Smooth muscle cell (in vitro differentiated cells): Measurements from ENCODE around the gene EPS8. TPM values are rescaled to one million over a fixed set of nuclear protein-coding genes. Genes with fewer than 3 reads are reported as not detected.

Source experiments
- DNase-seq: peaks from one replicate; lab custom pipeline; 2025; ENCODE audit not compliant: unreplicated experiment; lab: John Stamatoyannopoulos, UW
- H2AFZ ChIP-seq: fragments of 200-600 bp; sonication (generic); 2 replicates; pipeline ENCODE4 v1.6.0; 2016; ENCODE audit warnings: antibody characterized with exemption, low read depth, mild to moderate bottlenecking
- H3F3A ChIP-seq: fragments of 200-600 bp; sonication (generic); 2 replicates; pipeline ENCODE4 v1.6.0; 2017; ENCODE audit warnings: antibody characterized with exemption, low read depth
- H3K27ac ChIP-seq: fragments of 200-600 bp; sonication (generic); 2 replicates; pipeline ENCODE4 v1.5.1; 2016; ENCODE audit warnings: low read depth, mild to moderate bottlenecking
- H3K27me3 ChIP-seq: fragments of 200-600 bp; sonication (generic); 2 replicates; pipeline ENCODE4 v1.6.1; 2016; ENCODE audit warnings: low read depth, mild to moderate bottlenecking
- H3K36me3 ChIP-seq: fragments of 200-600 bp; sonication (generic); 2 replicates; pipeline ENCODE4 v1.5.1; 2016; ENCODE audit warnings: low read depth
- H3K4me1 ChIP-seq: fragments of 200-600 bp; sonication (generic); 2 replicates; pipeline ENCODE4 v1.5.1; 2016; ENCODE audit warnings: low read depth
- H3K4me2 ChIP-seq: fragments of 200-600 bp; sonication (generic); 2 replicates; pipeline ENCODE4 v1.6.0; 2016; ENCODE audit warnings: mild to moderate bottlenecking
- H3K4me3 ChIP-seq: fragments of 200-600 bp; sonication (generic); 2 replicates; pipeline ENCODE4 v1.5.1; 2016; ENCODE audit warnings: mild to moderate bottlenecking
- H3K79me2 ChIP-seq: fragments of 200-600 bp; sonication (generic); 2 replicates; pipeline ENCODE4 v1.6.0; 2016; ENCODE audit warnings: low read depth, mild to moderate bottlenecking
- H3K9ac ChIP-seq: fragments of 200-600 bp; sonication (generic); 2 replicates; pipeline ENCODE4 v1.6.0; 2016; ENCODE audit warnings: low read depth
- H3K9me3 ChIP-seq: fragments of 200-600 bp; sonication (generic); replicated peaks from 2 replicates; pipeline ENCODE4 v1.5.1; 2016; ENCODE audit warnings: low read depth
- H4K20me1 ChIP-seq: fragments of 200-600 bp; sonication (generic); 2 replicates; pipeline ENCODE4 v1.6.0; 2016; ENCODE audit warnings: low read depth
- WGBS: methylation state at CpG from one replicate; pipeline ENCODE4 v1.1.7; 2016; ENCODE audit warnings: low lambda C conversion rate; 5-methylcytosine and 5-hydroxymethylcytosine counted together
- polyA plus RNA-seq: library from polyadenylated mRNA; unstranded; fragments of >200 nt; fragmentation: Nextera tagmentation; extraction: Ambion mirVana; gene quantifications from 2 replicates; pipeline ENCODE4 v1.2.1, GENCODE V29; 2016
- total RNA-seq: library from RNA; depleted of rRNA; stranded (reverse); fragments of >200 nt; gene quantifications from 2 replicates; pipeline ENCODE4 v1.2.3, GENCODE V29; 2014
- TF ChIP-seq, protein P1 (sequence below): fragments of 200-600 bp; sonication (generic); IDR thresholded peaks from 2 replicates; pipeline ENCODE4 v1.5.1; 2017; ENCODE audit warnings: borderline replicate concordance, mild to moderate bottlenecking, antibody characterized with exemption; ENCODE audit not compliant: insufficient read depth, poor library complexity, severe bottlenecking

Gene EPS8
- total RNA-seq (44.1 and 68.3 TPM in 2 replicates), polyA plus RNA-seq (22.9 and 27.5 TPM in 2 replicates)

DNA sequence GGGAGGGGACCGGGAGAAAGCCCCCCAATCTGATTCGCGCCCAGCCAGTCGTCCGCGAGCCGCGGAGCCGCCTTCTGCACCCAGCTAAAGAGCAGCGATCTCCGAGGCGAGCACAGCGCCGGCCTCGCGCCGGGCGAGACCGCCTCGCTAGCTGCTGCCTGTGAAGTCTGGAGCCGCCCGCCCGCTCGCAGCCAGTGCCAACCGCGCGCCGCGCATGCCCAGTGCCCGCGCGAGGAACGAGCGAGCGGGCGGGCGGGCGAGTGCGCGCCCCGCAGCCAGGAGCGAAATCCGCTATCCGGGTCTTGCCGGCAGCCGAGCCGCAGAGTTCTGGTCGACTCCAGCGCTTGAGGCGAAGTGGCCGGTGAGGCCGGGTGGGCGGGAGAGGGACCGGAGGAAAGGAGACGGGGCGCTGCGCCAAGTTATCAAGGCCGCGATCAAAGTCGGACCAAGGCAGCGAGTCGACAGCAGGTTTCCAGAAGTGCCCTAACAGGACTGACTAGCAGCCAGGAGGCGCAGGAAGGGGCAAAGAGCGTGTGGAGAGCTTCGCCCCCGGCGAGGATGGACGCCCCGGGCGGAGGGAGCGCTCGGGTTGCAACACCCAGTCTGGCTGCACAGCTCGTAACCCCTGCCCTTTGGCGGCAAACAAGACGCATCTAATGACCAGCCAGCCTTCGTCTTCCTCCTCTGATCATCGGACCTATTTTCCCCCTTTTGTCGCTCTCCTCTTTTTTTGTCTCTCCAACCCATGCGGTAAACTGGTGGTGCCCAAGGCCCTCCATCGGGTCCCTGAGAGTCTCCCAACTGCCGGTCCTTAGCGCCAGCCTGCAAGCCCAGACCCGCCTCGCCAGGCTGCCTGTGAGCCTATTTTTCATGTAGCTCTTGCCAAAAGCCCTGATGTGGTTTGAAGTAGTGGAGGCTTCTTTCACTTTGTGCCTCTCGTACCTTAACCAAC lies at the start of gene EPS8:
Gene EPS8, minus strand, starts transcription at position 169 of the 952 bp plus-strand sequence. CDS start 106,437 bp downstream, outside the sequence.
- WGBS, result 2% methylated on average over 75 of the region's 85 CpGs
- Histone ChIP-seq H3K4me2 (peak within 1 kb of the TSS; percentile 95), H3F3A (no peaks in the 10 kb centered on the region), H3K79me2 (peaks cover 45% of the 10 kb centered on the region), H3K9ac (peak within 1 kb of the TSS; percentile 88), H3K9me3 (no peaks in the 10 kb centered on the region), H3K27me3 (no peaks in the 10 kb centered on the region), H3K36me3 (no peaks in the 10 kb centered on the region), H2AFZ (peak within 1 kb of the TSS; percentile 99), H3K27ac (peak within 1 kb of the TSS; percentile 61), H3K4me3 (peak within 1 kb of the TSS; percentile 89), H3K4me1 (no peaks in the 10 kb centered on the region), H4K20me1 (peaks cover 22% of the 10 kb centered on the region)
- TF ChIP-seq, protein P1, sequence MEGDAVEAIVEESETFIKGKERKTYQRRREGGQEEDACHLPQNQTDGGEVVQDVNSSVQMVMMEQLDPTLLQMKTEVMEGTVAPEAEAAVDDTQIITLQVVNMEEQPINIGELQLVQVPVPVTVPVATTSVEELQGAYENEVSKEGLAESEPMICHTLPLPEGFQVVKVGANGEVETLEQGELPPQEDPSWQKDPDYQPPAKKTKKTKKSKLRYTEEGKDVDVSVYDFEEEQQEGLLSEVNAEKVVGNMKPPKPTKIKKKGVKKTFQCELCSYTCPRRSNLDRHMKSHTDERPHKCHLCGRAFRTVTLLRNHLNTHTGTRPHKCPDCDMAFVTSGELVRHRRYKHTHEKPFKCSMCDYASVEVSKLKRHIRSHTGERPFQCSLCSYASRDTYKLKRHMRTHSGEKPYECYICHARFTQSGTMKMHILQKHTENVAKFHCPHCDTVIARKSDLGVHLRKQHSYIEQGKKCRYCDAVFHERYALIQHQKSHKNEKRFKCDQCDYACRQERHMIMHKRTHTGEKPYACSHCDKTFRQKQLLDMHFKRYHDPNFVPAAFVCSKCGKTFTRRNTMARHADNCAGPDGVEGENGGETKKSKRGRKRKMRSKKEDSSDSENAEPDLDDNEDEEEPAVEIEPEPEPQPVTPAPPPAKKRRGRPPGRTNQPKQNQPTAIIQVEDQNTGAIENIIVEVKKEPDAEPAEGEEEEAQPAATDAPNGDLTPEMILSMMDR, result no peak
- peak; percentile 84 for DNase-seq

DNA sequence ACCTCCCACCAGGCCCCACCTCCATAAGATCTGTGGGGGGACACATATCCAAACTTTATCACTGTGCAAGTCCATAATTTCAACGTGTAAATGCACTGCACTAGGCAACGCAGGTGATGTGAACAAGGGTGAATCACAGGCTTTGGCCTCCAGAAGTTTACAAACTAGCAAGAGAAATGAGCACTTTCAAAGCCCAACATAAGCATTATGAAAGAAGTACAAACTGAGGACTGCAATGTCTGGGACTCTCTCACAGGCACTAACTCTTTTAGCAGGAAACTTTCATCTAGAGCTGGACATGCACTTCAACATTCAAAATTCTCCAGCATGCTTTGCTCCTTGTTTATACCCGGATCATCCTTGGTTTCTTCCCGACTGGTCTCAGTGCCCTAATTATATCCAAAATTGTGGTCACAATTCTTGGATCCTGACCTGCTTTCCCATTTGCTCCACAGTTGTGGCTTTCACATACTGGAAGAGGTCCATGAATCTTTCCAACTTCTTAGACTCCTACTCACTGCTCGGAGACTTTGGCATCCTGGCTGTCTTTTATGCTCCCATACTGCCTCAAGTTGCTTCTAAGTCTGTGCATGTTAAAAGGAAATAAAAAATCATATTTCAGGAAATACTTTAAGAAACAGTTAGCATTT lies 48.1 kb upstream of the EPS8 start:
- TF ChIP-seq, protein P1, result no peak
- no peaks in the 10 kb centered on the region for H4K20me1 ChIP-seq
- H3K27me3 ChIP-seq, result no peaks in the 10 kb centered on the region
- H3K4me2 ChIP-seq, result no peak overlapping the region
- no peak overlapping the region for H3K4me3 ChIP-seq
- no peaks in the 10 kb centered on the region for H3K9me3 ChIP-seq
- no peaks in the 10 kb centered on the region for H3K79me2 ChIP-seq
- H3K27ac ChIP-seq, result no peak overlapping the region
- DNase-seq, result no peak
- WGBS, result 86% methylated on average over 5 of the region's 5 CpGs
- no peaks in the 10 kb centered on the region for H3K4me1 ChIP-seq
- peak overlapping the region; percentile 33 for H2AFZ ChIP-seq
- H3K36me3 ChIP-seq, result no peaks in the 10 kb centered on the region
- no peak overlapping the region for H3K9ac ChIP-seq
- H3F3A ChIP-seq, result no peaks in the 10 kb centered on the region

DNA sequence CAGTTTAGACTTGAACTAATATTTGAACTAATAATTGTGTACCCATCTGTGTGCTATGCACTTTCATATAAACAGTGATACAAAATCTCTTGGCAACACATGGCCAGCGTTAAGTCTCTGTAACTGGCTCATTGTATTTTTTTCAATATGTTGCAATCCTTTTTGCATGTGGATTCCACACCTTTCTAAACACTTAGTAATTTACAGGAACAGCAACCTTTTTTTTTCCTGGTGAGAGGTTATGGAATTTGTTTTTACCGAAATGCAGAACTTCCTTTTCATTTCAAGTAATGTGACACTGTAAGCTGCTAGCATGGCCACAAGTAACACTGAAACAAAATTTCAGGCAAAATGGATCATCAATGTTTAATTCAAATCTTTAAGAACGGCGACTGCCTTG lies 45.4 kb upstream of the EPS8 start:
- Histone ChIP-seq H3K36me3 (no peaks in the 10 kb centered on the region), H3K4me3 (no peak overlapping the region), H3K79me2 (no peaks in the 10 kb centered on the region), H3K4me2 (no peak overlapping the region), H2AFZ (no peak overlapping the region), H4K20me1 (no peaks in the 10 kb centered on the region), H3K9me3 (no peaks in the 10 kb centered on the region), H3K27me3 (no peaks in the 10 kb centered on the region), H3K9ac (no peak overlapping the region), H3K4me1 (no peaks in the 10 kb centered on the region), H3F3A (no peaks in the 10 kb centered on the region), H3K27ac (no peak overlapping the region)
- 92% methylated on average over 4 of the region's 4 CpGs for WGBS
- DNase-seq, result no peak
- TF ChIP-seq, protein P1, result no peak
